Right cardiac atrium (tissue), 5 donors: ENCODE measurements around the gene KCNK15. TPM values are rescaled to one million over a fixed set of nuclear protein-coding genes. Genes with fewer than 3 reads are reported as not detected.

Source experiments
- ATAC-seq, 2 donors: fragments of 200-7000 bp; cut with Tn5 transposase; one replicate each; pipeline versions ENCODE4 v1.8.0 to v1.9.1; 2020; ENCODE audit warnings: moderate library complexity in 2 of 2, mild to moderate bottlenecking in 1 of 2
- DNase-seq, 3 donors: peaks; one replicate each; pipeline ENCODE4 v3.0.0-alpha.2; 2020
- H3K27ac ChIP-seq: one replicate; pipeline ENCODE4 v1.5.1; 2013; ENCODE audit warnings: mild to moderate bottlenecking, low read length, control low read depth, moderate library complexity
- H3K27me3 ChIP-seq: one replicate; pipeline ENCODE4 v1.6.1; 2013; ENCODE audit not compliant: control insufficient read depth, insufficient read depth
- H3K4me1 ChIP-seq: one replicate; pipeline ENCODE4 v1.6.1; 2013; ENCODE audit warnings: low read length; ENCODE audit not compliant: control insufficient read depth, insufficient read depth
- H3K4me3 ChIP-seq: one replicate; pipeline ENCODE4 v1.5.1; 2013; ENCODE audit warnings: low read length, control low read depth
- H3K9me3 ChIP-seq: one replicate; pipeline ENCODE4 v1.6.1; 2013; ENCODE audit warnings: low read length; ENCODE audit not compliant: control insufficient read depth
- WGBS: extraction: QIAGEN DNeasy Blood & Tissue Kit; methylation state at CpG from one replicate; pipeline ENCODE4 v1.1.7; 2013; 5-methylcytosine and 5-hydroxymethylcytosine counted together
- intact Hi-C, 4 donors: fragments of 100-400 bp; cut with DNase I; formaldehyde crosslinking; loops; one replicate each; pipeline versions ENCODE4 v1.11.0 to v1.14.0; 2022 to 2023
- polyA plus RNA-seq: library from polyadenylated mRNA; stranded (reverse); fragments of 200-250 nt; gene quantifications from one replicate; pipeline ENCODE4 v1.2.3, GENCODE V29; 2013
- total RNA-seq, 4 donors: library from RNA; stranded (reverse); fragmentation: NEBNext Ultra II Directional; extraction: Animal tissue kit (Norgen Biotek cat#: 25700); gene quantifications; one replicate each; pipeline ENCODE4 v1.2.1, GENCODE V29; 2021
- donor health status: healthy with polysubstance abuse.
- donor health status: DM: no; HTN: yes; CAD: no.
- donor health status: DM: no; HTN: no; CAD: no.
- donor health status: DM: no; HTN: yes; CAD: no; lungs with severe emphysema.
- donor health status: DM: yes; HTN: yes; CAD: no.

KCNK15 gene
- total and polyA plus RNA-seq, 5 donors = 0.65 to 1.3 (median 1.0) TPM

DNA sequence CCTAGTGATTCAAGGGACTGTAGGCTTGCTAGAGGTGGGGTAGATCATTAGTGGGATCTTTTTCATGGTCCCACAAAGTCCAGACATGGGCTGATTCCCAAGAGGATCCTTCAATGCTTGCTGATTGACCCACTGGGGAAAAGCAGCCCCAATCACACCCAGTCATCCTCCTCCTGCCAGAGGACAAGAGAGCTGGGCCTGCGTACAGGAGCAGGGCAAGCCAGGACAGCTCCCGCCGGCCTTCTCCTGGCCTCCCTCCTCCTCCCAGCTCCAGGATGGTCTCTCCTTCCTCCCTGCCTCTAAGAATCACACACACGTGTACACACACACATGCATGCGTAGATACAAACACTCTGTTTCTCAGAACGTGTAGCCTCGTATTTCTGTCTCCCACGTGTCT lies 27.0 kb downstream of the KCNK15 start:
- no peaks in the 10 kb centered on the region for H3K27me3 ChIP-seq
- H3K27ac ChIP-seq = no peak overlapping the region
- H3K4me1 ChIP-seq = no peaks in the 10 kb centered on the region
- no peaks in the 10 kb centered on the region for H3K9me3 ChIP-seq
- H3K4me3 ChIP-seq = no peak overlapping the region
- DNase-seq = no peak
- no peak for ATAC-seq
- WGBS = 52% methylated on average over 8 of the region's 8 CpGs
- intact Hi-C loops = no loop called here

DNA sequence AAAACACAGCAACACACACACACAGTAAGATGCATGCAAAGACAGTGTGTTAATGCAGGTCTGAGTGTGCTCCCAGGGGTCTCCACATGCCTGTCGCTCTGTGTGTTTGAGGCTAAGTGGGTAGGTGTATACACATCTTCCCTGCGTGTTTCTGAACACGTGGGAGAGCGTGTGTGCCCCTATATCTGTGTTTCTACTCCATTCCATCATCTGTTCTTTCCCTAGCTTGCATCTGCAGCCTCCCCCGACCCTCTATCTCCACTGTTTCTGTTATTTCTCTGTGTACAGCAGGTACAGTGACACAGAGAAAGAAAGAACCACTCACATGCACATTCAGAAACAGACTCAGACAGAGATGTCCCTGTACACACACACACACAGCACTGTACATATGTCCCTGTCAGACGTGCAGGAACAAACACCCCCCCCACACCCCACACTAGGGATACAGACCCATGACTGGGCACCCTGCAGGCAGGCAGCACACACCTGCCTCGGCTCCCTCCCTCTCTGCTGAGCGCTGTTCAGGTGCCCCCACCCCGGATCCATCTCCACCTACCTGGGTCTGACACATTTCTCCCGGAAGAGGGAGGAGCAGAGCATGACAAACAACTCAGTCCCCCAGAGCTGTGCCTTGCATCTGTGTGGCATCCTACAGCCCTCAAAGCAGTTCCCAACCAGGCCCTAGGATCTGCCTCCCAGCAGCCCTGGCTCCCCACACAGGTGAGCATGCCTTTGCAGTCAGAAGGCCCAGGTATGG lies 27.6 kb downstream of the KCNK15 start:
- H3K9me3 ChIP-seq = no peaks in the 10 kb centered on the region
- no peak overlapping the region for H3K4me3 ChIP-seq
- no peaks in the 10 kb centered on the region for H3K4me1 ChIP-seq
- no peak for DNase-seq
- H3K27ac ChIP-seq = no peak overlapping the region
- intact Hi-C loops = no loop called here
- ATAC-seq = no peak
- WGBS = 58% methylated on average over 10 of the region's 10 CpGs
- no peaks in the 10 kb centered on the region for H3K27me3 ChIP-seq

DNA sequence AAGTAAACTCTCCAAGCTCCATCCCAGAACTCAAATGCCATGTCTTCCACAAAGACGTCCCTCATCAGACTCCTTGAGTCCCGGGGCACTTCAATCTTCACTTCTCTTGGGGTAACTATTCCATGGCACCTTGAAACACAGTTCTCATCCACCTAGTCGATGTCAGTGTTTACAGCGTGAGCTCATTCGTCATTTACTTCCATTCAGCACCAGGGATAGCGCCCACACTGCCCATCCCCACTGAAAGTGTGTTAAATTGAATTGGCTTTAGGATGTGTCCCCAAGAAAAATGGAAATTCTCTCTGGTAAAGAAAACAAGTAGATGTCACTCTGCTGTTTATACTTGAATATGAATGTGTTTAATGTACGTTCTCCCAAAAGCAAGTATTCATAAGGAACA lies 31.3 kb downstream of the KCNK15 start:
- Histone ChIP-seq H3K27ac (no peak overlapping the region), H3K9me3 (no peaks in the 10 kb centered on the region), H3K4me1 (no peaks in the 10 kb centered on the region), H3K27me3 (no peaks in the 10 kb centered on the region), H3K4me3 (no peak overlapping the region)
- intact Hi-C loops = no loop called here
- 14% methylated on average over 7 of the region's 7 CpGs for WGBS
- DNase-seq (no peak), ATAC-seq (no peak)

DNA sequence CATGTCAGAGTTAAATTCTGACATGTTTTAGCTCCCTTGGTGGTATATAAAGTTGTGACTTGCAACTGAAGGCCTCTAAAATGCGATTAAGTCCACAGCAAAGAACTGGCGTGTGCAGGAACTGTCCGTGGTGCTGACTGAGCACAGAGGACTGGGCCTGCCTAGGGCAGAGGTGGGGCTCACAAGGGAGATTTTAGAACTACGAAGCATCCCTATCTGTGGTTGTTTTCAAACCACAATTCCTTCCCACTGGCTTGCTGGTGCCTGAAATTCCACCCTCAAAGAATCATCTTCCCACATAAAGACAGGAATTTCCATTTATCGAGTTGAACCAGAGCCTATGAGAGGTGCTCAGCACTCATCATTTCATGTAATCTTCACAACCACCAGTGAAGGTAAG lies 34.6 kb downstream of the KCNK15 start:
- intact Hi-C loops = no loop called here
- Histone ChIP-seq H3K27me3 (no peaks in the 10 kb centered on the region), H3K4me1 (no peaks in the 10 kb centered on the region), H3K9me3 (no peaks in the 10 kb centered on the region), H3K27ac (no peak overlapping the region), H3K4me3 (no peak overlapping the region)
- DNase-seq (peak; percentile 39 to 75 (median 62)), ATAC-seq (no peak)
- WGBS = 21% methylated on average over 5 of the region's 5 CpGs

DNA sequence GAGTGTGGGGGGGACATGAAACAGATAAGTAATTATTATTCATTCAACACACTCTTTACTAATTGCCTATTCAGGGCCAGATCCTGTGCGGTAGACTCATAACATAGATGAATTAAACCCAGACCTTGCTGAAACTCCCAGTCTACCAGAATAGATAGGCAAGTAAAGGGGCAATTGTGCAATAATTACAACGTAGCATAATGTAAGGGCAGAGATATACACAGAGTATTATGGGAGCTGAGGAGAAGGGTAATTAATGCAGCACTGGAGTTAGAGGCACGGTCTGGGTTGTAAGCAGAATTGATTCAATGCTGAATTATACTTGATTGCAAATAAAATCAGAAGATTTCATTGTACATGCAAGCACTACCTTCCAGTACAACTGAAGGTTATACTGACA lies 35.5 kb downstream of the KCNK15 start:
- WGBS = 80% methylated on average over 3 of the region's 3 CpGs
- H3K27ac ChIP-seq = no peak overlapping the region
- intact Hi-C loops = no loop called here

DNA sequence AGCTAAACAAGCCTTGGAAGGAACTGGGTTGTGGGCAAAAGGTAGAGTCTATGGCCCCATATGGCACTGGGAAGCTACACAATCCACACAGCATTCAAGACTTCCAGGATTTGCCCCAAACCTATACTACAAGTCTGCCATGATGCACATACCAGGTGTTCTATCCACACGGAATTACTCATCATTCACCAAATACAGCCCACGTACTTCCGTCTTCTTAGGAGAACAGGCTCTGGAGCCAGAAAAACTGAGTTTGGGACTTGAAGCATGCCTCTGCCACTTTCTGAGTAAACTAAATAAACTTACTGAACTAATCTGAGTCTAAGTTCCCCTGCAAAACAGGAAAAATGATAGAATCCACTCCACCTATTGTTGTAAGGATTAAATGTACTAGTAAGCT lies 36.1 kb downstream of the KCNK15 start:
- no peak for ATAC-seq
- 79% methylated on average over 3 of the region's 3 CpGs for WGBS
- Histone ChIP-seq H3K4me3 (no peak overlapping the region), H3K27me3 (no peaks in the 10 kb centered on the region), H3K27ac (no peak overlapping the region), H3K4me1 (no peaks in the 10 kb centered on the region), H3K9me3 (no peaks in the 10 kb centered on the region)
- DNase-seq = no peak
- intact Hi-C loops = no loop called here

More for the DNA sequence above, 35.5 kb downstream of the KCNK15 start:
- DNase-seq (no peak), ATAC-seq (no peak)
- H3K27me3 ChIP-seq = no peaks in the 10 kb centered on the region
- H3K4me1 ChIP-seq = no peaks in the 10 kb centered on the region
- no peak overlapping the region for H3K4me3 ChIP-seq
- H3K9me3 ChIP-seq = no peaks in the 10 kb centered on the region

DNA sequence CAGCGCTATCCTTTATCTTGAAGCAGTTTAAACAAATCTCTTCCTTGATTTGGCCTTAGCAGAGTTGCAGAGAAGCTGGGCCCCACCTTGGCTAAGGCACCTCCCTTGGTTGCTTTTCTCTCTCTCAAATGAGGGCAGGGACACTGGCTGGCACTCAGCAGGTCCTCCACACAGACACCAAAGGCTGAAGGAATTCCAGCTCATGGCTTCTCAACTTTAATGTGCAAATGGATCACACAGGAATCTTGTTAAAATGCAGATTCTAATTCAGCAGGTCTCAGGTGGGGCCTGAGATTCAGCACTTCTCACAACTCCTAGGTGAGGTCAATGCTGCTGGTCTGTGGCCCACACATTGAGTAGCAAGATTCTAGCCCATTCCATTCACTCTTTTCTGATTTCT lies 39.0 kb downstream of the KCNK15 start:
- no peak for ATAC-seq
- Histone ChIP-seq H3K27ac (no peak overlapping the region), H3K4me3 (no peak overlapping the region), H3K4me1 (no peaks in the 10 kb centered on the region), H3K27me3 (no peaks in the 10 kb centered on the region), H3K9me3 (no peaks in the 10 kb centered on the region)
- WGBS = 71% methylated on average over 1 of the region's 1 CpG
- DNase-seq = no peak
- intact Hi-C loops = no loop called here

DNA sequence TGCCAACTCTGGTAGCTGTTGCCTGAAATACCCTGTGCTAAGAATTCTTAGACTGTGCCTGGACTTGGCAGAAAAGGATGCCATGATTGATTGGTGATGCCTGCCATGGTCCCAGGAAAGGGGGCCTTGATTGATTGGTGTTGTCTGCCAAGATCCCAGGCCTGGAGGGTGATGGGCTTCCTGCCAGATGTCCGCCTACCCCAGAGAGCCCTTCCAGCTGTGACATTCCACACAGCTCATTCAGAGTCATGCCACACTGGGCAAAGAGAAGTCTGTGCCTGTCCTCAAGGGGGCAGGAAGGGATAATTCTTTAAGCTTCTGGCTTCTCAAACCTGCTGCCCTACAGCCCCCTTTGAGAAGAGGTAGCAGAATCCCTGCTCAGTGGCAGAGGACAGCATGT lies 40.1 kb downstream of the KCNK15 start:
- intact Hi-C loops = no loop called here
- DNase-seq = no peak
- WGBS = 10% methylated on average over 1 of the region's 1 CpG

DNA sequence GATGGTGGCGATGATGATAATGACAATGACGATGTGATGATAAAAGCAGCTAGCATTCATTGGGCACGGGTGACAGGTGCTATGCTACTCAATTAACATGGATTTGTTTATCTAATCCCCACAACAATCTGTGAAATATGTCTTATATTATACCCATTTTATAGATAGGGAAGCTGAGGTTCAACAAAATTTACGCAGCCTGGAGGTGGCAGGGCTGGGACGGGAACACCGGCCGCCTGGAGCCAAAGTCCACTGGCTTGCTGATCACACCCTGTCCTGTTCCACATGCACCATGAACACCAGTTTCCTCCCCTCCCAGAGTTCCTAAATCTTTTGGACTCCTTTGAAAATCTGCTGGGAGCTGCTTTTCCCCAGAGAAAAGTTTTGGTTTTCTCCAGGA lies 41.6 kb downstream of the KCNK15 start:
- Histone ChIP-seq H3K9me3 (no peaks in the 10 kb centered on the region), H3K27ac (no peak overlapping the region), H3K4me3 (no peak overlapping the region), H3K27me3 (no peaks in the 10 kb centered on the region), H3K4me1 (no peaks in the 10 kb centered on the region)
- DNase-seq (no peak), ATAC-seq (no peak)
- intact Hi-C loops = no loop called here
- WGBS = 89% methylated on average over 7 of the region's 7 CpGs

More for the DNA sequence above, 40.1 kb downstream of the KCNK15 start:
- Histone ChIP-seq H3K4me1 (no peaks in the 10 kb centered on the region), H3K9me3 (no peaks in the 10 kb centered on the region), H3K27ac (no peak overlapping the region), H3K4me3 (no peak overlapping the region), H3K27me3 (no peaks in the 10 kb centered on the region)
- peak in 1 of 2 donors; percentile 50 for ATAC-seq

DNA sequence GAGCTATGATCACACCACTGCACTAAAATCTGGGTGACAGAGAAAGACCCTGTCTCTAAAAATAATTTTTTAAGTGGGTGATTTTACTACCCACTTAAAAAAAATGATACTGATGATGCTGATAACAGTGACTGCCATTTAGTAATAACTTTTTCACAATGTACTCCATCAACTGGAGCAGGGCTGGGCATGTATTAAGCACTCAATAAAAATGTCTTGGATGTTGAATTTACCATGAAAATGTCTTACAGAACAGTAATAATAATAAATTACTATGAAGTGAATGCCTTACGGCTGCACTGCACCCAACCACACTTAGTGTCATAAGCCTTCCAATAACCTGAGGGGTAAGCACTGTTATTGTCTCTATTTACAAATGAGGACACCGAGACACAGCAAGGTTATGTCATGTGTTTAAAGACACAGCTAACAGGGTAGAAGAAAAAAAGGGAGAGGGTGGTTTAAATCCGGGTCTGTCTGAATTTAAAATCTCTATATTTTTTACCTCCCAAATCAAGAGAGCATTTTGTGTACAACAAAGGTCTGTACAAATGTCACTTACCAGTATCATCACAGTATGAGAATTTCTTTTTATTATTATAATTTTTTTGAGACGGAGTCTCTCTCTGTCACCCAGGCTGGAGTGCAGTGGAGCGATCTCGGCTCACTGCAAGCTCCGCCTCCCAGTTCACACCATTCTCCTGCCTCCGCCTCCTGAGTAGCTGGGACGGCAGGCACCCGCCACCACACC lies 43.2 kb downstream of the KCNK15 start:
- no peak overlapping the region for H3K27ac ChIP-seq
- ATAC-seq (no peak), DNase-seq (no peak)
- 86% methylated on average over 10 of the region's 10 CpGs for WGBS
- H3K4me3 ChIP-seq = no peak overlapping the region
- H3K4me1 ChIP-seq = no peaks in the 10 kb centered on the region
- H3K9me3 ChIP-seq = no peaks in the 10 kb centered on the region
- H3K27me3 ChIP-seq = no peaks in the 10 kb centered on the region
- intact Hi-C loops = no loop called here

DNA sequence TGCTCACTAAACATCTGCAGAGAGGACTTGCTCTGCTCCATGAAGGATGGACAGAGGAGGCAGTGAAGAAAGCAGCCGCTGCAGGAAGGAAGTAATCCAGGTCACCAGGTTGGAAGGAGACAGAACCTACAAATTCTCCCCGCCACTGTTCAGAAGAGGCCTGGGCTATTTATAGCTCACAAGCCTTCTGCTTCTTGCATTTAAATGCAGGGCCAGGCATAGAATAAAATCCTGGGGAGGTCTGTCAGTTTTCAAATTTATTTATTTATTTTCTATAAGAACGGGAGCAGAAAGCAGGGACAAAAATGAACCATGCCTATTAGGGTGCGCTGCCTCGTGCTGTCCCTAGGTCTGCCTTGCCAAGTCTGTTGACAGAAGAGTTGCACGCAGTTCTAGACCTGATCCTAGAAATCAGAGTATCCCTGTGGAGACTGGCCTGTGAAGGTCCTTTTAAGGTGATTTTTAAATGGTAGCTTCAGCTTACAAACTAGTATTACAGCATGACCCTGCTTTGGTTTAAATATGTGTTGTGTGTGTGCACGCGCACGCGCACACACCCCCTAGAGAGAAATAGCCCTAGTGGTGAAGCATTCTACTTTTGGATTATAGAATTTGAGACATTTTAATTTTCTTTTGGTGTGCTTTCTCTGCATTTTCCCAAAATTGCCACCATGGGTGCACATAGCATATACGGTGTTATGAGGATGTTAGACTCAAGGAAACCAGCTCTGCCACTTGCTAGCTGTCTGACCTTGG lies 45.2 kb downstream of the KCNK15 start:
- DNase-seq (no peak), ATAC-seq (no peak)
- no peaks in the 10 kb centered on the region for H3K27me3 ChIP-seq
- intact Hi-C loops = no loop called here
- H3K4me1 ChIP-seq = no peaks in the 10 kb centered on the region
- H3K27ac ChIP-seq = no peak overlapping the region
- WGBS = 74% methylated on average over 11 of the region's 11 CpGs
- H3K4me3 ChIP-seq = no peak overlapping the region
- no peaks in the 10 kb centered on the region for H3K9me3 ChIP-seq
